Neural cell (in vitro differentiated cells): Measurements from ENCODE around the gene PTPRU. TPM values are rescaled to one million over a fixed set of nuclear protein-coding genes. Genes with fewer than 3 reads are reported as not detected.

Experiments
- H2AFZ ChIP-seq: fragments of 200-600, 300-800 bp; sonication (generic), shearing (Covaris generic); 2 replicates; pipeline ENCODE4 v1.6.0; 2014; ENCODE audit warnings: low read depth, mild to moderate bottlenecking, antibody characterized with exemption, low read length, moderate library complexity
- H3F3A ChIP-seq: fragments of 200-600 bp; shearing (Covaris generic); 2 replicates; pipeline ENCODE4 v1.6.1; 2016; ENCODE audit warnings: mild to moderate bottlenecking, moderate library complexity, mixed read lengths, antibody characterized with exemption, low read length; ENCODE audit not compliant: insufficient read depth, poor library complexity, severe bottlenecking
- H3K27ac ChIP-seq: fragments of 200-600, 300-800 bp; sonication (generic), shearing (Covaris generic); 2 replicates; pipeline ENCODE4 v1.5.1; 2014; ENCODE audit warnings: mild to moderate bottlenecking, low read length, moderate library complexity
- H3K27me3 ChIP-seq: fragments of 300-800, 200-600 bp; sonication (generic), shearing (Covaris generic); 2 replicates; pipeline ENCODE4 v1.6.0; 2014; ENCODE audit warnings: mild to moderate bottlenecking, low read depth, low read length, moderate library complexity; ENCODE audit not compliant: insufficient read depth
- H3K36me3 ChIP-seq: fragments of 300-800, 200-600 bp; sonication (generic), shearing (Covaris generic); 2 replicates; pipeline ENCODE4 v1.5.1; 2014; ENCODE audit warnings: mild to moderate bottlenecking, antibody characterized with exemption, low read length, moderate library complexity; ENCODE audit not compliant: insufficient read depth
- H3K4me2 ChIP-seq: fragments of 300-800, 200-600 bp; sonication (generic), shearing (Covaris generic); 2 replicates; pipeline ENCODE4 v1.6.0; 2014; ENCODE audit warnings: mild to moderate bottlenecking, low read length
- H3K4me3 ChIP-seq: fragments of 300-800, 200-600 bp; sonication (generic), shearing (Covaris generic); 2 replicates; pipeline ENCODE4 v1.5.1; 2014; ENCODE audit warnings: mild to moderate bottlenecking, low read length, moderate library complexity
- H3K79me2 ChIP-seq: fragments of 200-600 bp; shearing (Covaris generic); replicated peaks from 2 replicates; pipeline ENCODE4 v1.6.0; 2014; ENCODE audit warnings: mild to moderate bottlenecking, low read length, moderate library complexity; ENCODE audit not compliant: insufficient read depth
- H3K9ac ChIP-seq: fragments of 300-800, 200-600 bp; sonication (generic), shearing (Covaris generic); 2 replicates; pipeline ENCODE4 v1.6.1; 2016; ENCODE audit warnings: mild to moderate bottlenecking, low read length, mixed read lengths
- H3K9me2 ChIP-seq: fragments of 200-600 bp; shearing (Covaris generic); 2 replicates; pipeline ENCODE4 v1.6.1; 2016; ENCODE audit warnings: mild to moderate bottlenecking, low read length, mixed read lengths; ENCODE audit not compliant: insufficient read depth
- H3K9me3 ChIP-seq: fragments of 200-600, 300-800 bp; sonication (generic), shearing (Covaris generic); 2 replicates; pipeline ENCODE4 v1.6.1; 2016; ENCODE audit warnings: mild to moderate bottlenecking, mixed run types, low read length, moderate library complexity, mixed read lengths
- H4K20me1 ChIP-seq: fragments of 200-600 bp; shearing (Covaris generic); 2 replicates; pipeline ENCODE4 v1.6.1; 2016; ENCODE audit warnings: mild to moderate bottlenecking, mixed run types; ENCODE audit not compliant: insufficient read depth
- EP300 ChIP-seq: fragments of 450-650 bp; conservative IDR thresholded peaks from 2 replicates; pipeline ENCODE4 v1.6.1; 2014; ENCODE audit warnings: antibody characterized with exemption, mild to moderate bottlenecking, moderate library complexity; ENCODE audit not compliant: poor library complexity, severe bottlenecking
- EZH2 ChIP-seq: fragments of 200-600, 300-800 bp; shearing (Covaris generic), sonication (generic); IDR thresholded peaks from 2 replicates; pipeline ENCODE4 v1.6.1; 2014; ENCODE audit warnings: antibody characterized with exemption, low read length, borderline replicate concordance, mild to moderate bottlenecking; ENCODE audit not compliant: insufficient read depth, poor library complexity, severe bottlenecking
- MXI1 ChIP-seq: fragments of 450-650 bp; conservative IDR thresholded peaks from 2 replicates; pipeline ENCODE4 v1.6.1; 2014; ENCODE audit warnings: antibody characterized with exemption, mild to moderate bottlenecking; ENCODE audit not compliant: poor library complexity, severe bottlenecking
- POLR2AphosphoS5 ChIP-seq: IDR thresholded peaks from 2 replicates; pipeline ENCODE4 v1.6.1; 2012
- RAD21 ChIP-seq: fragments of 450-650 bp; conservative IDR thresholded peaks from 2 replicates; pipeline ENCODE4 v1.6.1; 2014; ENCODE audit warnings: antibody characterized with exemption, mild to moderate bottlenecking, moderate library complexity
- SMC3 ChIP-seq: fragments of 450-650 bp; conservative IDR thresholded peaks from 2 replicates; pipeline ENCODE4 v1.6.1; 2014; ENCODE audit warnings: antibody characterized with exemption, mild to moderate bottlenecking, moderate library complexity; ENCODE audit not compliant: poor library complexity
- TAF1 ChIP-seq: IDR thresholded peaks from 2 replicates; pipeline ENCODE4 v1.6.1; 2012; ENCODE audit warnings: low read depth
- polyA plus RNA-seq: library from polyadenylated mRNA; depleted of rRNA; stranded (reverse); fragments of >200 nt; gene quantifications from 2 replicates; pipeline ENCODE4 v1.2.3, GENCODE V29; 2014
- TF ChIP-seq, protein P1 (sequence below): fragments of 450-650 bp; IDR thresholded peaks from 2 replicates; pipeline ENCODE4 v1.5.1; 2014; ENCODE audit warnings: antibody characterized with exemption, mild to moderate bottlenecking, moderate library complexity; ENCODE audit not compliant: poor library complexity, severe bottlenecking
- TF ChIP-seq, protein P2 (sequence below): IDR thresholded peaks from 2 replicates; pipeline ENCODE4 v1.6.1; 2012; ENCODE audit warnings: borderline replicate concordance

The PTPRU gene
- polyA plus RNA-seq, 1 donor from 2014 or later, result 5.0 TPM

DNA sequence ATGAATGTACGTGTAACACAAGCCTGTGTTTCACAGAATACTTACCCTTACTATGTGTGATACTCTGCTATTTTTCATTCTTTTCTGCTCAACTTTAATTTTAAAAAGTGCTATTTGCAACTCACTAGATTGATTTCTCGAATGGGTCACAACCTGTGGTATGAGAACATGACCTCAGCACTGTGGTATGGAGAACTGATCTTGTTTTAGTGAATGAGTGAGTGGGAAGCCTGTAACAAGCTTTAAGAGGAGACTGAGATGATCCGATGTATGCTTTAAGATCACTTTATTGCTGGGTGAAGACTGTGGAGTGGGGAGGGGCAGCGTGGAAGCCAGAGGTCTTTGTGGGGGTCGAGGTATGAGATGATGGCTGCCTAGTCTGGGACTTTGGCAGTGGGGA, 27.1 kb upstream of the PTPRU start:
- Histone ChIP-seq H3K9me3 (no peaks in the 10 kb centered on the region), H3F3A (no peaks in the 10 kb centered on the region), H4K20me1 (no peaks in the 10 kb centered on the region), H3K79me2 (no peaks in the 10 kb centered on the region), H3K9me2 (no peaks in the 10 kb centered on the region), H3K36me3 (no peaks in the 10 kb centered on the region), H3K4me2 (no peak overlapping the region), H3K27me3 (no peaks in the 10 kb centered on the region), H3K9ac (no peak overlapping the region), H3K27ac (no peak overlapping the region), H3K4me3 (no peak overlapping the region), H2AFZ (no peak overlapping the region)
- TF ChIP-seq RAD21, result no peak
- no peak for TF ChIP-seq MXI1

GRCh38 chr1:29210278-29211085, 25.8 kb upstream of the PTPRU start:
- H3K36me3 ChIP-seq, result no peaks in the 10 kb centered on the region
- H3K4me2 ChIP-seq, result no peak overlapping the region
- H3K4me3 ChIP-seq, result no peak overlapping the region
- no peak overlapping the region for H2AFZ ChIP-seq
- H3F3A ChIP-seq, result no peaks in the 10 kb centered on the region
- H4K20me1 ChIP-seq, result no peaks in the 10 kb centered on the region
- no peaks in the 10 kb centered on the region for H3K9me3 ChIP-seq
- H3K27me3 ChIP-seq, result no peaks in the 10 kb centered on the region
- TF ChIP-seq MXI1 (no peak), RAD21 (no peak), EP300 (no peak), EZH2 (no peak), POLR2AphosphoS5 (no peak), TAF1 (no peak), SMC3 (no peak)
- TF ChIP-seq, protein P1, sequence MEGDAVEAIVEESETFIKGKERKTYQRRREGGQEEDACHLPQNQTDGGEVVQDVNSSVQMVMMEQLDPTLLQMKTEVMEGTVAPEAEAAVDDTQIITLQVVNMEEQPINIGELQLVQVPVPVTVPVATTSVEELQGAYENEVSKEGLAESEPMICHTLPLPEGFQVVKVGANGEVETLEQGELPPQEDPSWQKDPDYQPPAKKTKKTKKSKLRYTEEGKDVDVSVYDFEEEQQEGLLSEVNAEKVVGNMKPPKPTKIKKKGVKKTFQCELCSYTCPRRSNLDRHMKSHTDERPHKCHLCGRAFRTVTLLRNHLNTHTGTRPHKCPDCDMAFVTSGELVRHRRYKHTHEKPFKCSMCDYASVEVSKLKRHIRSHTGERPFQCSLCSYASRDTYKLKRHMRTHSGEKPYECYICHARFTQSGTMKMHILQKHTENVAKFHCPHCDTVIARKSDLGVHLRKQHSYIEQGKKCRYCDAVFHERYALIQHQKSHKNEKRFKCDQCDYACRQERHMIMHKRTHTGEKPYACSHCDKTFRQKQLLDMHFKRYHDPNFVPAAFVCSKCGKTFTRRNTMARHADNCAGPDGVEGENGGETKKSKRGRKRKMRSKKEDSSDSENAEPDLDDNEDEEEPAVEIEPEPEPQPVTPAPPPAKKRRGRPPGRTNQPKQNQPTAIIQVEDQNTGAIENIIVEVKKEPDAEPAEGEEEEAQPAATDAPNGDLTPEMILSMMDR, result no peak
- TF ChIP-seq, protein P2, sequence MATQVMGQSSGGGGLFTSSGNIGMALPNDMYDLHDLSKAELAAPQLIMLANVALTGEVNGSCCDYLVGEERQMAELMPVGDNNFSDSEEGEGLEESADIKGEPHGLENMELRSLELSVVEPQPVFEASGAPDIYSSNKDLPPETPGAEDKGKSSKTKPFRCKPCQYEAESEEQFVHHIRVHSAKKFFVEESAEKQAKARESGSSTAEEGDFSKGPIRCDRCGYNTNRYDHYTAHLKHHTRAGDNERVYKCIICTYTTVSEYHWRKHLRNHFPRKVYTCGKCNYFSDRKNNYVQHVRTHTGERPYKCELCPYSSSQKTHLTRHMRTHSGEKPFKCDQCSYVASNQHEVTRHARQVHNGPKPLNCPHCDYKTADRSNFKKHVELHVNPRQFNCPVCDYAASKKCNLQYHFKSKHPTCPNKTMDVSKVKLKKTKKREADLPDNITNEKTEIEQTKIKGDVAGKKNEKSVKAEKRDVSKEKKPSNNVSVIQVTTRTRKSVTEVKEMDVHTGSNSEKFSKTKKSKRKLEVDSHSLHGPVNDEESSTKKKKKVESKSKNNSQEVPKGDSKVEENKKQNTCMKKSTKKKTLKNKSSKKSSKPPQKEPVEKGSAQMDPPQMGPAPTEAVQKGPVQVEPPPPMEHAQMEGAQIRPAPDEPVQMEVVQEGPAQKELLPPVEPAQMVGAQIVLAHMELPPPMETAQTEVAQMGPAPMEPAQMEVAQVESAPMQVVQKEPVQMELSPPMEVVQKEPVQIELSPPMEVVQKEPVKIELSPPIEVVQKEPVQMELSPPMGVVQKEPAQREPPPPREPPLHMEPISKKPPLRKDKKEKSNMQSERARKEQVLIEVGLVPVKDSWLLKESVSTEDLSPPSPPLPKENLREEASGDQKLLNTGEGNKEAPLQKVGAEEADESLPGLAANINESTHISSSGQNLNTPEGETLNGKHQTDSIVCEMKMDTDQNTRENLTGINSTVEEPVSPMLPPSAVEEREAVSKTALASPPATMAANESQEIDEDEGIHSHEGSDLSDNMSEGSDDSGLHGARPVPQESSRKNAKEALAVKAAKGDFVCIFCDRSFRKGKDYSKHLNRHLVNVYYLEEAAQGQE, result no peak
- H3K79me2 ChIP-seq, result no peaks in the 10 kb centered on the region
- H3K9ac ChIP-seq, result no peak overlapping the region
- no peak overlapping the region for H3K27ac ChIP-seq
- no peaks in the 10 kb centered on the region for H3K9me2 ChIP-seq
